OCI-LY1 (cell line): ENCODE measurements around the gene USO1.

Experiments
- H2AFZ ChIP-seq: fragments of 200-600 bp; sonication (generic), shearing (Covaris generic); 2 replicates; pipeline ENCODE4 v1.6.0; 2014; ENCODE audit warnings: antibody characterized with exemption, mild to moderate bottlenecking, low read length
- H3F3A ChIP-seq: fragments of 200-600 bp; sonication (generic), shearing (Covaris generic); 2 replicates; pipeline ENCODE4 v1.6.0; 2014; ENCODE audit warnings: mild to moderate bottlenecking, antibody characterized with exemption, low read length, moderate library complexity; ENCODE audit not compliant: insufficient read depth
- H3K27ac ChIP-seq: fragments of 200-600 bp; sonication (generic); 2 replicates; pipeline ENCODE4 v1.5.1; 2014; ENCODE audit warnings: low read length, mixed run types, mild to moderate bottlenecking, low read depth; ENCODE audit not compliant: poor library complexity, severe bottlenecking
- H3K27me3 ChIP-seq: fragments of 200-600 bp; sonication (generic); 2 replicates; pipeline ENCODE4 v1.6.0; 2014; ENCODE audit warnings: antibody characterized with exemption, mild to moderate bottlenecking, low read length, moderate library complexity; ENCODE audit not compliant: insufficient read depth
- H3K36me3 ChIP-seq: fragments of 200-600 bp; sonication (generic); 2 replicates; pipeline ENCODE4 v1.6.1; 2014; ENCODE audit warnings: mild to moderate bottlenecking, antibody characterized with exemption, low read length, moderate library complexity, mixed read lengths; ENCODE audit not compliant: insufficient read depth
- H3K4me1 ChIP-seq: fragments of 200-600 bp; sonication (generic); 2 replicates; pipeline ENCODE4 v1.5.1; 2014; ENCODE audit warnings: mild to moderate bottlenecking, low read length, moderate library complexity; ENCODE audit not compliant: insufficient read depth, severe bottlenecking
- H3K4me2 ChIP-seq: fragments of 200-600 bp; sonication (generic), shearing (Covaris generic); 2 replicates; pipeline ENCODE4 v1.6.1; 2014; ENCODE audit warnings: low read length
- H3K4me3 ChIP-seq: fragments of 200-600 bp; sonication (generic); 2 replicates; pipeline ENCODE4 v1.5.1; 2014; ENCODE audit warnings: low read length, low read depth, mild to moderate bottlenecking, mixed read lengths; ENCODE audit not compliant: poor library complexity, severe bottlenecking
- H3K79me2 ChIP-seq: fragments of 200-600 bp; shearing (Covaris generic); 2 replicates; pipeline ENCODE4 v1.6.1; 2016; ENCODE audit warnings: mixed run types, low read length, mixed read lengths; ENCODE audit not compliant: insufficient read depth
- H3K9ac ChIP-seq: fragments of 200-600 bp; sonication (generic), shearing (Covaris generic); 2 replicates; pipeline ENCODE4 v1.6.1; 2014; ENCODE audit warnings: mild to moderate bottlenecking, low read length, mixed read lengths
- H3K9me2 ChIP-seq: fragments of 200-600 bp; sonication (generic), shearing (Covaris generic); 2 replicates; pipeline ENCODE4 v1.6.1; 2014; ENCODE audit warnings: low read depth, mild to moderate bottlenecking, low read length, mixed read lengths
- H3K9me3 ChIP-seq: fragments of 200-600 bp; shearing (Covaris generic); 2 replicates; pipeline ENCODE4 v1.6.1; 2014; ENCODE audit warnings: low read length, mixed read lengths
- H4K20me1 ChIP-seq: fragments of 200-600 bp; sonication (generic), shearing (Covaris generic); 2 replicates; pipeline ENCODE4 v1.6.0; 2016; ENCODE audit warnings: mild to moderate bottlenecking, low read length; ENCODE audit not compliant: insufficient read depth
- EZH2 ChIP-seq: fragments of 200-600 bp; sonication (generic), shearing (Covaris generic); IDR thresholded peaks from 2 replicates; pipeline ENCODE4 v1.8.0; 2017; ENCODE audit warnings: borderline replicate concordance, mixed run types, mild to moderate bottlenecking, antibody characterized with exemption, low read length, moderate library complexity, mixed read lengths
- TF ChIP-seq, protein P1 (sequence below): fragments of 200-600 bp; sonication (generic), shearing (Covaris generic); IDR thresholded peaks from 2 replicates; pipeline ENCODE4 v1.5.1; 2017; ENCODE audit warnings: mild to moderate bottlenecking, antibody characterized with exemption, low read length, moderate library complexity, mixed read lengths

USO1 gene

DNA sequence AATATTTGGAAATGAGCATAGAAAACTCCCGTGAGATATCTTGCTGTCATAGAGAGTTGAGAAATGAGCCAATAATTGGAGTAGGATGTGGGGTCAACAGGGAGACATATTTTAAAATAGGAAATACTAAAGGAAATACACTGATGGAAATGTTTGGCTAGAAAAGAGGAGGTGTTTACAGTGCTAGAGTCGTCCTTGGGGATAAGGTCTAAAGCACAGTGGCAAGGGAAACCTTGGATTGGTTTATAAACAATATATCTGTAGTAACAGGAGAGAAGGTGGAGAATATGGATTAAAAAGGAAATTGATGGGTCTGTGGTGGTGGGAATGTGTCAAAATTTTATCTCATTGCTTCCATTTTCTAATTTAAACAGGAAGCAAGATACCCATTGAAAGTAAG, 95.8 kb downstream of the USO1 start:
- H3K9me2 ChIP-seq: no peaks in the 10 kb centered on the region
- H3K79me2 ChIP-seq: no peaks in the 10 kb centered on the region
- H3K27me3 ChIP-seq: no peaks in the 10 kb centered on the region
- no peaks in the 10 kb centered on the region for H4K20me1 ChIP-seq
- no peaks in the 10 kb centered on the region for H3F3A ChIP-seq
- no peak overlapping the region for H3K27ac ChIP-seq
- no peak overlapping the region for H3K9ac ChIP-seq
- H3K36me3 ChIP-seq: peaks cover 7% of the 10 kb centered on the region
- H3K4me3 ChIP-seq: no peak overlapping the region
- H3K4me2 ChIP-seq: no peak overlapping the region
- H3K9me3 ChIP-seq: no peaks in the 10 kb centered on the region
- no peaks in the 10 kb centered on the region for H3K4me1 ChIP-seq
- no peak overlapping the region for H2AFZ ChIP-seq
- no peak for TF ChIP-seq EZH2
- TF ChIP-seq, protein P1, sequence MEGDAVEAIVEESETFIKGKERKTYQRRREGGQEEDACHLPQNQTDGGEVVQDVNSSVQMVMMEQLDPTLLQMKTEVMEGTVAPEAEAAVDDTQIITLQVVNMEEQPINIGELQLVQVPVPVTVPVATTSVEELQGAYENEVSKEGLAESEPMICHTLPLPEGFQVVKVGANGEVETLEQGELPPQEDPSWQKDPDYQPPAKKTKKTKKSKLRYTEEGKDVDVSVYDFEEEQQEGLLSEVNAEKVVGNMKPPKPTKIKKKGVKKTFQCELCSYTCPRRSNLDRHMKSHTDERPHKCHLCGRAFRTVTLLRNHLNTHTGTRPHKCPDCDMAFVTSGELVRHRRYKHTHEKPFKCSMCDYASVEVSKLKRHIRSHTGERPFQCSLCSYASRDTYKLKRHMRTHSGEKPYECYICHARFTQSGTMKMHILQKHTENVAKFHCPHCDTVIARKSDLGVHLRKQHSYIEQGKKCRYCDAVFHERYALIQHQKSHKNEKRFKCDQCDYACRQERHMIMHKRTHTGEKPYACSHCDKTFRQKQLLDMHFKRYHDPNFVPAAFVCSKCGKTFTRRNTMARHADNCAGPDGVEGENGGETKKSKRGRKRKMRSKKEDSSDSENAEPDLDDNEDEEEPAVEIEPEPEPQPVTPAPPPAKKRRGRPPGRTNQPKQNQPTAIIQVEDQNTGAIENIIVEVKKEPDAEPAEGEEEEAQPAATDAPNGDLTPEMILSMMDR: no peak

GRCh38 chr4:75820676-75821075, 96.3 kb downstream of the USO1 start:
- Histone ChIP-seq H3F3A (no peaks in the 10 kb centered on the region), H3K27ac (no peak overlapping the region), H3K9me3 (no peaks in the 10 kb centered on the region), H4K20me1 (no peaks in the 10 kb centered on the region), H3K4me2 (no peak overlapping the region), H3K27me3 (no peaks in the 10 kb centered on the region), H3K9me2 (no peaks in the 10 kb centered on the region), H3K4me3 (no peak overlapping the region), H3K36me3 (peaks cover 2% of the 10 kb centered on the region; the same call in 1 of the 2 replicates), H2AFZ (no peak overlapping the region), H3K79me2 (no peaks in the 10 kb centered on the region), H3K9ac (no peak overlapping the region), H3K4me1 (no peaks in the 10 kb centered on the region)
- no peak for TF ChIP-seq EZH2
- TF ChIP-seq, protein P1: no peak

- no peaks in the 10 kb centered on the region for H3K79me2 ChIP-seq
- no peaks in the 10 kb centered on the region for H3K9me2 ChIP-seq
- no peak overlapping the region for H3K27ac ChIP-seq
- no peak overlapping the region for H3K4me2 ChIP-seq
- no peaks in the 10 kb centered on the region for H3F3A ChIP-seq
- H3K9me3 ChIP-seq: no peaks in the 10 kb centered on the region
- no peaks in the 10 kb centered on the region for H3K36me3 ChIP-seq
- no peaks in the 10 kb centered on the region for H3K4me1 ChIP-seq
- no peak for TF ChIP-seq EZH2
- TF ChIP-seq, protein P1: no peak
- H3K4me3 ChIP-seq: no peak overlapping the region
- no peak overlapping the region for H3K9ac ChIP-seq
- H2AFZ ChIP-seq: no peak overlapping the region
- H3K27me3 ChIP-seq: no peaks in the 10 kb centered on the region
- H4K20me1 ChIP-seq: no peaks in the 10 kb centered on the region
These were observed 96.8 kb downstream of the USO1 start for GRCh38 chr4:75821216-75821615.
